ENCODE measurements around the gene BMERB1. TPM values are rescaled to one million over a fixed set of nuclear protein-coding genes. Genes with fewer than 3 reads are reported as not detected.
"Not testable (repeated sequence)": the region's sequence is repeated elsewhere in the genome, so short reads cannot be mapped to it uniquely, and the experiment has no call there.

BMERB1 gene
- polyA plus RNA-seq, 4 donors: 40.0 to 44.3 (median 42.8) TPM

DNA sequence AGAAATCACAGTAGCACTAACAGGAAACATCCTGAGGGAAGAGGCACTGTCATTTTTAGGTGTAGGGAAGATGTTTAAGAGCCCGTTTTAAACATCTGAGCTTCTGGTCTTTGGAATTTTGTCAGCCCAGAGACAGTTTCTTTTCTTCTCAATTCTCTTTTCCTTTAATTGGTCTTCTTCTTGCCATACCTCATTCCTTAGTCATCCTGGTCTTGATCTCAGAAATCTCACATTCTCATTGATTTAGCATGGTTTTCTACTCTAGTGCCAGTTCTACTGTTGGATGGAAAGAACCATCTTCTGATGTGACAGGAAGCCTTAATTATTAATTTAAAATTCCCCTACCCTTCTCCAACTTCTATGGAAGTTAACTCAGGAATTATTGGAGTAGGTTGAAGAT is 25.4 kb downstream of the BMERB1 start:
- DNase-seq (ENCODE audit: low read depth in 4 of 4, low spot score in 3 of 4): no peak

DNA sequence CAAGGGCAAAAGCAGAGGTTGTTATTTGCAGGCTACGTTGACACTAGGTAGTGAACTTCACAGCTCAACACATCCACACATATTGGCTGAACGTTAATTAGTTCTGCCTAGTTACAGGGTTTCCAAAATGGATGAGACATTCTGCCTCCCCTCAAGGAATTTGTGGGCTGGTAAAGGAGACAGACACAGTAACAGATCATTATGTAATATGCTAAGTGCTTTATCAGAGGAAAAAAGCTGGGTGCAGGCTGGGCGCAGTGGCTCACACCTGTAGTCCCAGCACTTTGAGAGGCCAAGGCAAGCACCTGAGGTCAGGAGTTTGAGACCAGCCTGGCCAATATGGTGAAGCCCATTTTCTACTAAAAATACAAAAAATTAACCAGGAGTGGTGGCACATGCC is 26.2 kb downstream of the BMERB1 start:
- DNase-seq (ENCODE audit: low read depth in 4 of 4, low spot score in 3 of 4): no peak

DNA sequence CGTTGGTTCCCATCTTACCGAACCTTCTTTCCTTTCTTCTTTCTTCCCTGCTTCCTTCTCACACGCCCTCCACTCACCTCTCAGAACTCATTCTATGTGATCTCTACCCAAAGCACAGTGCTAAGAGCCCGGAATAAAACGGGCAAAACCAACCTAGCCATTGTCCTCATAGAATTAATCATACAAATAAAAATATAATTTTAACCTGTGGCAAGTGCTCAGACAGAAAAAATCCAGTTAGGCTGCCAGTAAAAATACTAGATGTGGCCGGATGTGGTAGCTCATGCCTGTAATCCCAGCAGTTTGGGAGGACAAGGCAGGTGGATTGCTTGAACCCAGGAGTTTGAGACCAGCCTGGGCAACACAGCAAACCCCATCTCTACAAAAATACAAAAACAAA is 27.0 kb downstream of the BMERB1 start:
- no peak for DNase-seq (ENCODE audit: low read depth in 4 of 4, low spot score in 3 of 4)

DNA sequence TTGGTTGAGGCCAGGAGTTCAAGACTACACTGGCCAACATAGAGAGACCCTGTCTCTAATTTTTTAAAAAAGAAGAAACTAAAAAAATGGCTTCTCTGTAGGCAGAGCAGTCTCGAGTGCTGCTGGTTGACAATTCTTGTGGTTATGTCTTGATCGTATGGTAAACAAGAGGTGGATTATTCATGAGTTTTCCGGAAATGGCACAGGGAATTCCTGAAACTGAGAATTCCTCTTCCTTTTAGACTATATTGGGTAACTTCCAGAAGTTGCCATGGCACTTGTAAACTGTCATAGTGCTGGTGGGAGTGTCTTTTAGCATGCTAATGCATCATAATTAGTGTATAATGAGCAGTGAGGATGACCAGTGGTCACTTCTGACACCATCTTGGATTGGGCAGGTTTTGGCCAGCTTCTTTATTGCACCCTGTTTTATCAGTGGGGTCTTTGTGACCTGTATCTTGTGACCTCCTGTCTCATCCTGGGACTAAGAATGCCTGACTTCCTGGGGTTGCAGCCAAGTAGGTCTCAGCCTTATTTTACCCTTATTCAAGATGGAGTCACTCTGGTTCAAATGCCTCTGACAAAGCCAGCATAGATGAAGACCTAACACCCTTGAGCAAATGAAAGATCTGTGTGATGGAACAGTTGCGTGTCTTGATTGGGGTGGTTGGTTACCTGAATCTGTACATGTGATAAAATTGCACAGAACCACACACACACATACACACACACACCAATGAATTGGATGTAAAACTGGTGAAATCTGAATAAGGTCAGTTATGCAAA is 30.2 kb downstream of the BMERB1 start:
- DNase-seq (ENCODE audit: low read depth in 4 of 4, low spot score in 3 of 4): no peak

DNA sequence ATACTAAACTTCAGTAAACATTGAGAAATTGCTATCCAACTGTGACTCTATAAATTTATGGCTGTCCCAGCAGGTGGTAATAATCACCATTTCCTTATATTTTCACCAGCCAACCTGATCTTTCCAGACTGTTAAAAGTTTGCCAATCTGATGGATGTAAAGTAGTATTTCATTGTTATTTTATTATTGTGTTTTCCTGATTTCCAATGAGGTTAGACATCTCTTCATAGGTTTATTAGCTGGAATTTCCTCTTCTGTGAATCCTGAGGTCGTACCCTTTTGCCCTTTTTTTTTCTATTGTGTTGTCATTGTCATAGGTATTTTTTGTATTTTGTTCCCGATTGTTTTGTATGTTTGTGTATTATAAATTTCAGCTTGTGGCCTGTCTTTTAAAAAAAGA is 31.7 kb downstream of the BMERB1 start:
- no peak for DNase-seq (ENCODE audit: low read depth in 4 of 4, low spot score in 3 of 4)

DNA sequence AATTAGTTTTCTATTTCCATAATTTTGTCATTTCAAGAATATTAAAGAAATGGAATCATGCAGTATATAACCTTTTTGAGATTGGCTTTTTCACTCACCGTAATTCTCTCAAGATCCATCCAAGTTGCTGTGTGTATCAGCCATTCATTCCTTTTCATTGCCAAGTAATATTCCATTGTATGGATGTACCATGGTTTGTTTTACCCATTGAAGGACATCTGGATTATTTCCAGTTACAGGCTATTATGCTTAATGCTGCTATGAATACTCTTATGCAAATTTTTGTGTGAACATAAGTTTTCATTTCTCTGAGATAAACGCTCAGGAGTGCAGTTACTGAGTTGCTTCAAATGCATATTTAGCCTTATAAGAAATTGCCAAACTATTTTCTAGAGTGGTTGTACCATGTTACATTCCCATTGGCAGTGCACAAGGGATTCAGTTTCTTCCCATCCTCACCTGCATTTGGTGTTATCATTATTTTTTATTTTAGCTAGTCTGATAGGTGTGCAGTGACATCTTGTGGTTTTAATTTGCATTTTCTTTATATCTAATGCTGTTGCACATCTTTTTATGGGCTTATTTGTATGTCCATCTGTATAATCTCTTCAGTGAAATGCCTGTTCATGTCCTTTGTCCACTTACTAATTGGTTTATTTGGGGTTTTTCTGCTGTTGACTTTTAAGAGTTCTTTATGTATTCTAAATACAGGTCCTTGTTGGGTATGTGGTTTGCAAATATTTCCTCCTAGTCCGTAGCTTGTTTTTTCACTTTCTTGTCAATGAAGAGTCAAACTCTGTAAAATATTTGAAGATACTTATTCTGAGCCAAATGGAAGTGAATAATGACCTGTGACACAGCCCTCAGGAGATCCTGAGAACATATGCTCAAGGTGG is 32.7 kb downstream of the BMERB1 start:
- DNase-seq (ENCODE audit: low read depth in 4 of 4, low spot score in 3 of 4): no peak

DNA sequence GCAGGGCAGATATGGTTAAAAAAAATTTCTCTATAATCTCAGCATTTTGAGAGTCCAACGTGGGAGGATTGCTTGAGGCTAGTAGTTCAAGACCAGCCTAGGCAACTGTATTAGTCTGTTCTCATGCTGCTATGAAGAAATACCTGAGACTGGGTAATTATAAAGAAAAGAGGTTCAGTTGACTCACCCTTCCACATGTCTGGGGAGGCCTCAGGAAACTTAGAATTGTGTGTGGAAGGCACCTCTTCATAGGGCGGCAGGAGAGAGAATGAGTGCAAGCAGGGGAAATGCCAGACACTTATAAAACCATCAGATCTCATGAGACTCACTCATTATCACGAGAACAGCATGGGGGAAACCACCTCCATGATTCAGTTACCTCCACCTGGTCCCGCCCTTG is 42.6 kb downstream of the BMERB1 start:
- DNase-seq (ENCODE audit: low read depth in 4 of 4, low spot score in 3 of 4): not testable (repeated sequence)

DNA sequence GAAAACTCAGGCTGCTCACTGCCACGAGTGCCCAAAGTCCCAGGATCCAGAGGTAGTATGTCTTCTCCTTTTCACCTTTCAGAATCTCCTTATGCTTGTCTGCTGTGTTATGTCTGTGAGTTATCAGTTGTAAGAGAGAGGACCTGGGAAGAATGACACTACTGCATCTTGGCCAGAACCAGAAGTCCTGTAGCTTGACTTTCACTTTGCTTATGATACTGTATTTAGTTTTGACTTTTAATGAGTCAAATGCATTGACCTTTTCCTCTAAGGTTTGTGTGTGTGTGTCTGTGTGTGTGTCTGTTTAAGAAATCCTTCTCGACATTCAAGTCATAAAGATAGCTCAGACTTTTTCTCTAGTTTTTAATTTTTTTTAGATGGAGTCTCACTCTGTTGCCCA is 43.4 kb downstream of the BMERB1 start:
- DNase-seq (ENCODE audit: low read depth in 4 of 4, low spot score in 3 of 4): no peak

DNA sequence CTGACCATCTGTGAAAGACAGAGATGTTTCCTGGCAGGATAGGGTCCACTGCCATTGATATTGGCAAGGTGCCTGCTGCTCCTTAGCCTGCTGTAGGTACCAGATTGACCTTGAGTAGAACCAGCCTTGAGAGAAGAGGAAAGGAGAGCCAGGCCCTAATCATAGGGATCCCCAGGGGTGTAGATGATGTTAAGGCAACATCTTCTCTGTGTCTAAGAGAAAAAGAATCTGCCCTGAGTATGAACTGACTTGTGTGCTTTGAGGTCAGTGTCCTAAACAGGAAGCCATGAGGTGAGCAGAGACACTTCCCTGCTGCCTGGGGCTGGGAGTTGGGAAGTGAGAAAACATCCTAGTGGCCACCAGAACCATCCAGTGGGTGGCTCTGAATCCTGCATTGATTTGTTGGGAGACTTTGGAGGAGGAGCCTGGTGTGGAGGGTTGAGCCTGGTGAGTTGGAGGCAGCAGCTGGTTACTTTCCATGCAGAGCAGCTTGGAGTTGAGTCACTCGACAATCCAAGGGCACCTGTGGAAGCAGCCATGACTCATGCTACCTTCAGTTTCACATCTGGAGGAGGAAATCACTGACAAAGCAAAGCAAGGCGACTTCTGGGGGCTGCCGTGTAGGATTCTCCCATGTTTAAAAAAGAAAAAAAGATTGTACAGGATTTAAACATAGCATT is 47.8 kb downstream of the BMERB1 start:
- no peak for DNase-seq (ENCODE audit: low read depth in 4 of 4, low spot score in 3 of 4)

DNA sequence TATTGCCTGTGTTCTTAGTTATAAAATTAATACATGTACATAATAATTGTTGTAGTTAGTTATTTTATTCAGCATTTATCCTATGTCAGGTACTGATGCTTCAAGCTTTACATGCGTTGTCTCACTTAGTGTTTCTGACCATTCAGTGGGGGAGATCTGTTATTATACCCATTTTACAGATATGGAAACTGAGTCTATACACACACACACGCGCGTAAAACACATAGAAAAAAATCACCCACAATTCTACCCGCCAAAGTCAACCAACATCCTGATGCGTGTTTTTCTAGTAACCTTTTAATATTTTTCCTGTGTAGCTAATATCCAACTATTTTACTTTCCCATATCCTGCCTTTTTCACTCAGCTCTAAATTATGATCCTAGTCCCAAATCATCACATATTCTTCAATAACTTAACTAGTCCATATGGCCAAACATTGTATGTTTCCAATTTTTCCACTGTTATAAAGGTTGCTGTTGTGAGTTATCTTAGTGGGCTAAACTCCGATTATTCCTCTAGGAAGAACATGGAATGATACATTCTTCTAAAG is 48.4 kb downstream of the BMERB1 start:
- no peak for DNase-seq (ENCODE audit: low read depth in 4 of 4, low spot score in 3 of 4)

DNA sequence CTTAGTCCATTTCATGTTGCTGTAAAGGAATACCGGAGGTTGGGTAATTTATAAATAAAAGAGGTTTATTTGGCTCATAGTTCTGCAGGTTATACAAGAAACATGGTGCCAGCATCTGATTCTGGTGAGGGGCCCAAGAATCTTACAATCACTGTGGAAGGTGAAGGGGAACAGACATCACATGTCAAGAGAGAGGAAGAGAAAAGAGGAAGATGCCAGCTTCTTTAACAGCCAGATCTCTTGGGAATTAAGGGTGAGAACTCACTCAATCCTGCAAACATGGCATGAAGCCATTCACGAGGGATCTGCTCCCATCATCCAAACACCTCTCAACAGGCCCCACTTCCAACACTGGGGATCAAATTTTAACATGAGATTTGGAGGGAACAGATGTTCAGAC is 49.5 kb downstream of the BMERB1 start:
- DNase-seq (ENCODE audit: low read depth in 4 of 4, low spot score in 3 of 4): no peak

DNA sequence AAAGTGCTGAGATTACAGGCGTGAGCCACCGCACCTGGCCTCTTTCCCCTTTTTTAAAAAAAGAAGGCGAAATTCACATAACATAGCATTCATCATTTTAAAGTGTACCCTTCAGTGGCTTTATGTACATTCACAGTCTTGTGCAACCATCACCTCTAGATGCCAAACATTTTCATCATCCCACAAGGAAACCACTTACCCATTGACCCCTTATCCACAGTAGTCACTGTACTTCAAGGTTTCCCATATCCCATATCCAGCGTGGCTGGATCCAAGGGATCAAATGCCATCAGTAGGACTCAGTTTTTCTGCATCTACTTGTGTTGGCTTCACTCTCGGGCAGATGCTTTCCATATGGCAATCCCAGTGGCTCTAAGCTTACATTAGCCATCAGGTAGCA is 50.3 kb downstream of the BMERB1 start:
- DNase-seq (ENCODE audit: low read depth in 4 of 4, low spot score in 3 of 4): no peak

DNA sequence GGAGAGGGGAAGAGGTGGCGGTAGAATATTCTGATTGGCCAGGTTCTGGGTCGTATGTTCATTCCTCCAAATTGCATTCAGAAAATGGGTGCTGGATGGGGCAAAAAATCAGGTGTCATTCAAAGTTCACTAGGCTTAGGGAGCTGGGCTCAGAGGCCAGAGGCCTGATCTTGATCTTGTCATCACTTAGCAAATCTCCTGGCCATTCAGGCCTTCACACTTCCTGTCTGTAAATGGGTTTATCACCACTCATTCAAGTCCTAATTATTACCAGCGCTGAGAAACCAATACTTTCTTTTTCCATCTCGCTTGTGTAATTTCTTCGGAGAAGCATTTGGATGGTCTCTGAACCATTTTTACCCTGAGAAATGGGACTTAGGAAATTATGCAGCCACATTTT is 50.8 kb downstream of the BMERB1 start:
- DNase-seq (ENCODE audit: low read depth in 4 of 4, low spot score in 3 of 4): no peak

DNA sequence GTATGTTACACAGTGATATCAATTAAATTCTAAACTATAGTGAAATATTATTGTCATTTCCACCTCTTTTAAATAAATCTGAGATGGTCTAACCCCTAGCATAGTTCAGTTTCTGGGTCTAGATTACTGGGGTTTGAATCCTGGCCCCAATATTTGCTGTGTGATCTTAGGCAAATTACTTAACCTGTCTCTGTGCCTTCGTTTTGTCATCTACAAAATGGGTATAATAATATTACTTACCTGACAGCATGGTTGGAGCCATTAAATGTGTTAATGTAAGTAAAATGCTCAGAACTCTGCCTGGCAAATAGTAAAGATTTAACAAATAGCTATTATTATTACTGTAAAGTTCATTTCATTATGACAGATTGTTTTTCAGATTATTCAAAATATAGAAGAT is 52.3 kb downstream of the BMERB1 start:
- DNase-seq (ENCODE audit: low read depth in 4 of 4, low spot score in 3 of 4): no peak

DNA sequence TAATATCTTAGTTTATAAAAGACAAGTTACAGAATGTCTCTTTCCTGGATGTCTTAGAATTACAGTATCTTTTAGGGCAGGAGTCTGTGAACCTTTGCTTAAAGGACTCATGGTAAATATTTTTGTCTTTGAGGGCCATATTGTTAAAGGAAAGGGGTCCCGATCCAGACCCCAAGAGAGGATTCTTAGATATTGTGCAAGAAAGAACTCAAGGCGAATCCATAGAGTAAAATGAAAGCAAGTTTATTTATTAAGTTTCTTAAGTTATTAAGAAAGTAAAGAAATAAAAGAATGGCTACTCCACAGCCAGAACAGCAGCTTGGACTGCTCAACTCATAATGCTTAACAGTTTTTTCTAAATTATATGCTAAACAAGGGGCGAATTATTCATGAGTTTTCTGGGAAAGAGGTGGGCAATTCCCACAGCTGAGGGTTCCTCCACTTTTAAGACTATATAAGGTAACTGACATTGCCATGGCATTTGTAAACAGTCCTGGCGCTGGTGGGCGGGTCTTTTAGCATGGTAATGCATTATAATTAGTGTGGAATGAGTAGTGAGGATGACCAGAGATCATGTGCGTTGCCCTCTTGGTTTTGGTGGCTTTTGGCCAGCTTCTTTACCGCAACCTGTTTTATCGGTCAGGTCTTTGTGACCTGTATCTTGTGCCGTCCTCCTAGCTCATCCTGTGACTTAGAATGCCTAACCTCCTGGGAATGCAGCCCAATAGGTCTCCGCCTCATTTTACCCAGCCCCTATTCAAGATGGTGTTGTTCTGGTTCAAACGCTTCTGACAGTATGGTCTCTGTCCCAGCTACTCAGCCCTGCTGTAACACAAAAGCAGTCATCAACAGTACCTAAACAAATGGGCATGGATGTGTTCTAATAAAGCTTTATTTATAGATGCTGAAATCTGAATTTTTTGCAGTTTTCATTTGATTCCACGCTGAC is 53.2 kb downstream of the BMERB1 start:
- no peak for DNase-seq (ENCODE audit: low read depth in 4 of 4, low spot score in 3 of 4)

DNA sequence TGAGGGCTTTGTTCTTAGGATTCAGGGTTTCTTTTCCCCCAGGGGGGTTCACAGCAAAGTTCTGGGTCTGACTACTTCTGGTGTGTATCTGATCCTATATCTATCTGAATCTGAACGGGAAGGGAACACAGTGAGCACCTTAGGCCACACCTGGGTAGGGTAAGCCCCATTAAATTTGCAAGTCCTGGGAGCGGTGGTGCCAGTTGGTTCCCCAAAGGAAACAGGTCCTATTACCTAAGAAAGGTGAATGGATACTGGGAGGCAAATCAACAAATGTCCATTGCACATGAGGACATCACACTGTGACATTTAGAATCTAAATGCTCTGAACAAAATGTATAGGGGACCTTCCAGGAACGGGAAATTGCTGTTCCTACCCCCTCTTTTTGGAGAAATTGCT is 54.6 kb downstream of the BMERB1 start:
- DNase-seq (ENCODE audit: low read depth in 4 of 4, low spot score in 3 of 4): no peak

DNA sequence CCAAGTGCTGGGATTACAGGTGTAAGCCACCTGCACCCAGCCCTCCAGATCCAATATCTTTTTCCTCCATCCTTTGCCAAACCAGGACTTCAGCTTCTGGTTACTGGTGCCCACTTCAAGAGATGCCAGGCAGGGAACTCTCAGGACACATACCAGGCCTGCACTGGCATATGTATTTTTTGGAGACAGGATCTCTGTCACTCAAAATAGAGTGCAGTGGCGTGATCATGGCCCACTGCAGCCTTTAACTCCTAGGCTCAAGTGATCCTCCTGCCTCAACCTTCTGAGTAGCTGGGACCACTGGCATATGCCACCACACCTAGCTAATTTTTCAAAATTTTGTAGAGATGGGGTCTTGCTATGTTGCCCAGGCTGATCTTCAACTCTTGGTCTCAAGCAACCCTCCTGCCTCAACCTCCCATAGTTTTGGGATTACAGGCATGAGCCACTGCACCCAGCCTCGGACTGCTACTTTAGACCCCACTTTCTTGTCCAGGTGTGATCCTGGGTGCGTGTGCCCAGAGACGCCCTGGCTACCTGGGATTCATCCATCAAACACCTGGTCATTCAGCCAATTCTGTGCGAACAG is 55.8 kb downstream of the BMERB1 start:
- no peak for DNase-seq (ENCODE audit: low read depth in 4 of 4, low spot score in 3 of 4)

DNA sequence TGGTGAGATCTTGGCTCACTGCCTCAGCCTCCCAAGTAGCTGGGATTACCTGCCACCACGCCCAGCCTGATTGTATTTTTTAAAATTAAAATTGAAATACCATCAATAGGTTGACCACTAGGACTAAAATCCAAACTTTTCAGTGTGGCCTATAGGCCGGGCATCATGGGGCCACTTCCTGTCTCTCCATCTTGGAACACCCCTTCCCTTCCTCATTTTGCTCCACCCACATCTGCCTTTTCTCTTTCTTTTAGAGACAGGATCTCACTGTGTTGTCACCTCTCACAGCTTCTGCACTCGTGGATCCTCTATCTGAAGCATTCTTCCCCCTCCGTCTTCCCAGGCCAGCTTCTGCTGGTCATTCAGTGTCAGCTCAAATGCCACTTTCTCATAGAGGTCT is 57.0 kb downstream of the BMERB1 start:
- no peak for DNase-seq (ENCODE audit: low read depth in 4 of 4, low spot score in 3 of 4)

DNA sequence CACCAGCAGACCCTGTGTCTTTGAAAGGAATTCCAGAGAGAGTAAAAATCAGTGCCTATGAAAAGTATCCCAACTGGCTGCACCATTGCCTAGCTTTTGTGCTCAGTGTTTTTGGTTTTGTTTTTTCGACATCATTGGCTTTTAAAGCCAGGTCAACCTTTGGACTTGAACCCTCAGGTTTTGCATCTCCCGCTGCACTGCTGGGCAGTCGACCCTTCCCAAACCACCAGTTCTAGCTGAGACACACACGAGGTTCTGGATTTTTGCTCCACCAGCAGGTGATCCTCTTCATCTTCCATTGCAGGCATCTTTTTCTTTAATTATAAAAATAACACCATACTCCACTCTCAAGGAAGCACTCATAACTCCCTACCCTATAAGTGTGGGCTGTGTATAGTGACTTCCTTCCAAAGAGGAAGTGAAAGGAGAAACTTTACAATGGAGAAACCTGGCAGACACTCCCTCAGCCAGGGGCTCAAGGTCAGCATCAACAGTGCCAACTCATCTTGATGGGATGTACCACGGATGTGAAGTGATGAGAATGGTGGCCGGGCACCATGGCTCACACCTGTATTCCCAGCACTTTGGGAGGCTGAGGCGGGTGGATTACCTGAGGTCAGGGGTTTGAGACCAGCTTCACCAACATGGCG is 57.8 kb downstream of the BMERB1 start:
- DNase-seq (ENCODE audit: low read depth in 4 of 4, low spot score in 3 of 4): no peak

Measured in right renal pelvis (tissue), 4 donors.